ENCODE data around the gene FDX2.

DNA sequence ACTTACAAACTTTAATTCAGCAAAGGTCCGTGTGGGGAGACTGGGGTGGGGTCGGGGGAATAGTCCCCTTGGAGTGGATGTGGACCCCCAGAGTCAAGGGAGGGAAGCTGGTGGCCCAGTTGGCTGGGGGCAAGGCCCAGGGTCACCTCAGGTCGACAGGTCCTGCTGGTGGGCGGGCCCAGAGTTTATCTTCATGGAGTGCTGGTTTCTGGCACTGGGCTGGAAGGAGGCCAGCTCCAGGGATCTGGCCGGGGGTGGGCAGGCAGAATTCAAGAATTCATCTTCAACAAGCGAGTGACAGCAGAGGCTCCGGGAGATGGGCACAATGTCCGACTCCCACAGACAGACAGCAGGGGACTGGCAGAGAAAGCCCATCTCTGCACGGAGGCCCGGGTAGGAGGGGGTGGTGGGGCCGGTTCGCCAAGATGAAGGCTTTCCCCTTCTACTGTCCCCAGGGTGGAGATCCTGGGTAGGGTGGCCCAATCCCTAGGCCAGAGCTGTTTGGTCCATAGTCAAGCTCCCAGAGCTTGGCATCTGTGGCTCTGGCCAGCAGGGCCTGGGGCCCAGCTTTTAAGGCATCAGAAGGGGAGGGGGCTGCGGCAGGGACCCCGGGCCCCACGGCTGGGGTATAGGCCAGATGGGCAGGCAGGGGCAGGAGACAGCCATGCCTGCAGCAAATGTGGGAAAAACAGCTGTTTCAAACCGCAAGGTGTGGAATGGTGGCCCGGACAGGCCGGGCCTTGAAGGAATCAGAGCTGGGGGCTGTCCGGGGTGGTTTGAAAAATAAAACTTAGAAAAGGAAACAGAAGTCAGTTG is 622 bp upstream of the FDX2 start:
- TF ChIP-seq, protein P1, sequence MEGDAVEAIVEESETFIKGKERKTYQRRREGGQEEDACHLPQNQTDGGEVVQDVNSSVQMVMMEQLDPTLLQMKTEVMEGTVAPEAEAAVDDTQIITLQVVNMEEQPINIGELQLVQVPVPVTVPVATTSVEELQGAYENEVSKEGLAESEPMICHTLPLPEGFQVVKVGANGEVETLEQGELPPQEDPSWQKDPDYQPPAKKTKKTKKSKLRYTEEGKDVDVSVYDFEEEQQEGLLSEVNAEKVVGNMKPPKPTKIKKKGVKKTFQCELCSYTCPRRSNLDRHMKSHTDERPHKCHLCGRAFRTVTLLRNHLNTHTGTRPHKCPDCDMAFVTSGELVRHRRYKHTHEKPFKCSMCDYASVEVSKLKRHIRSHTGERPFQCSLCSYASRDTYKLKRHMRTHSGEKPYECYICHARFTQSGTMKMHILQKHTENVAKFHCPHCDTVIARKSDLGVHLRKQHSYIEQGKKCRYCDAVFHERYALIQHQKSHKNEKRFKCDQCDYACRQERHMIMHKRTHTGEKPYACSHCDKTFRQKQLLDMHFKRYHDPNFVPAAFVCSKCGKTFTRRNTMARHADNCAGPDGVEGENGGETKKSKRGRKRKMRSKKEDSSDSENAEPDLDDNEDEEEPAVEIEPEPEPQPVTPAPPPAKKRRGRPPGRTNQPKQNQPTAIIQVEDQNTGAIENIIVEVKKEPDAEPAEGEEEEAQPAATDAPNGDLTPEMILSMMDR (IDR thresholded peaks at IDR 0.05) = no peak
- TF ChIP-seq POLR2A (IDR thresholded peaks at IDR 0.05) = no peak
